Measurements from ENCODE around the gene ZNF436. TPM values are rescaled to one million over a fixed set of nuclear protein-coding genes. Genes with fewer than 3 reads are reported as not detected.

Gene ZNF436
- total and polyA plus RNA-seq, 9 of the 15 experiments (the other 6 are each of a cell fraction or from before 2014, with no cell fraction given), result 2.1 to 11.3 (median 6.8) TPM

- TF ChIP-seq PRDM10 (IDR thresholded peaks at IDR 0.05; ENCODE audit: partially characterized antibody) (no peak), ZNF217 (CRISPR knock-in tag; IDR thresholded peaks at IDR 0.05) (no peak), SMARCB1 (IDR thresholded peaks at IDR 0.05; ENCODE audit: insufficient read length, low read depth) (no peak), NR2C1 (IDR thresholded peaks at IDR 0.05) (peak; percentile 61; the same call in 1 of the 2 replicates), NR2C1 (tag; IDR thresholded peaks at IDR 0.05) (peak; percentile 77), ERF (CRISPR knock-in tag; IDR thresholded peaks at IDR 0.05) (no peak), HLTF (IDR thresholded peaks at IDR 0.05) (0 out of 2 replicates have a peak, but pooled peaks have one; percentile 46), MTA1 (IDR thresholded peaks at IDR 0.05; ENCODE audit: borderline replicate concordance) (peak; percentile 46; the same call in 1 of the 2 replicates), MAFF (IDR thresholded peaks at IDR 0.05; ENCODE audit: low read length) (no peak), MNT (conservative IDR thresholded peaks at IDR 0.05) (0 out of 4 replicates have a peak, but pooled peaks of 1 of the 2 experiments have one; percentile 23), AFF1 (IDR thresholded peaks at IDR 0.05; ENCODE audit: low read depth in 1 of 2, partially characterized antibody in 2 of 2) (peak in 1 of 2 experiments; percentile 19), WHSC1 (IDR thresholded peaks at IDR 0.05; ENCODE audit: low read length) (no peak), CCNT2 (IDR thresholded peaks at IDR 0.05; ENCODE audit: borderline replicate concordance, extremely low read depth, insufficient read length, low read depth, low read length) (no peak), FOXO4 (CRISPR knock-in tag; IDR thresholded peaks at IDR 0.05) (no peak), STAT5B (CRISPR knock-in tag; IDR thresholded peaks at IDR 0.05) (no peak), COPS2 (conservative IDR thresholded peaks at IDR 0.05) (no peak), NFE2 (IDR thresholded peaks at IDR 0.05; ENCODE audit: low read depth) (peak; percentile 49; the same call in 1 of the 2 replicates)
These were observed 14.8 kb upstream of the ZNF436 start (continued) for GRCh38 chr1:23384312-23385058.
